ENCODE results near the gene GNGT2.

GRCh38 chr17:49214676-49215360 lies 4.4 kb upstream of the GNGT2 start:
- no peak for TF ChIP-seq CTCF (IDR thresholded peaks at IDR 0.05)
- TF ChIP-seq POLR2AphosphoS5 (IDR thresholded peaks at IDR 0.05) = no peak

Data from gastroesophageal sphincter (tissue), 3 donors.